GM18507 (cell line): ENCODE measurements around the gene IZUMO1R.
"Not testable (repeated sequence)": the region's sequence is repeated elsewhere in the genome, so short reads cannot be mapped to it uniquely, and the experiment has no call there.

Experiments
- DNase-seq: peaks from one replicate; pipeline ENCODE4 v3.0.0; 2011; ENCODE audit warnings: low read depth; ENCODE audit not compliant: insufficient read length; ENCODE audit errors: extremely low spot score
- FAIRE-seq: peaks from 2 replicates; lab custom pipeline; 2011; peaks lifted over from hg19 to GRCh38; lab: Jason Lieb, UNC

The IZUMO1R gene

GRCh38 chr11:94315664-94316063 lies 11.3 kb downstream of the IZUMO1R start:
- FAIRE-seq (no peak), DNase-seq (no peak)

GRCh38 chr11:94322501-94322900 lies 18.1 kb downstream of the IZUMO1R start:
- DNase-seq (no peak), FAIRE-seq (no peak)

DNA sequence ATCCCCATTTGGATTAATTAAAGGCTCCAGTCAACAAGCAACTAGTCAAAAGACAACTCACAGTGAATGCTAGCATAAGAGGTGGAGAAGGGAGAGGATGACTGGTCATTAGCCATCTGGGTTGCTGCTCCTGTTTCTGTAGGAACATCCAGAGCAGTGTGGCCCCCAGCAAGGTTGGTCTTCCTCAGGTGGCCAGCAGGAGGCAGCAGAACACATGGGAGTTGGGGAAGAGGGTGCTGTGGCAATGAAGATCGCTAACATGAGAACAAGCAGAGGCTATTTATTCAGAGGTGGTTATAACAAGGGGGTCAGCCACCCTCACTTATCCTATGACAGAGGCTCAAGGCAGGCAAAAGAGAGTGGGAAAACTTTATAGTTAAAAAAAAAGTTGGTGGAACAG lies 21.3 kb downstream of the IZUMO1R start:
- DNase-seq (peak; percentile 15), FAIRE-seq (peak; percentile 65)

- FAIRE-seq (no peak), DNase-seq (no peak)
These were observed 22.6 kb downstream of the IZUMO1R start for GRCh38 chr11:94326947-94327346.

DNA sequence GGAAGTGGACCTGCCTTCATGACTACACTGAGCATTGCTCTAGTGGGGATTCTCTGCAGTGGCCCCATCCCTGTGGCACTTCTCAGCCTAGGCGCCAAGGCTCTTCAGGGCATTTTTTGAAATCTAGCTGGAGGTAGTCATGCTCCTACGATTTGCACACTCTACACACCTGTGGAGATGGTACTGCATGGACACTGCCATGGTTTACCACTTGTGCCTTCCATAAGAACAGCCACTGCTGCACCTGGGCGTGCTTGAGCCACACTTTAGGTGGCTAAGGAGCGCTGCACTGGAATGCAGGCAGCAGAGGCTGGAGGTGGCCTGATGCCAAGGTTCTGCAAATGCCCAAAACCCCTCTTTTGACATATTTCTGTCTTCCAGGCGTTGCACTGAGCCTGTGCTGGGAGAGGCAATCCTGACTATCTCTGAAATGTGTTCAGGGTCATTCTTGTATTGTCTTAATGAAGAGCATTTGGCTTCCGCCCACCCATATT lies 24.3 kb downstream of the IZUMO1R start:
- FAIRE-seq (no peak), DNase-seq (no peak)

GRCh38 chr11:94329501-94329900 lies 25.1 kb downstream of the IZUMO1R start:
- DNase-seq, result no peak
- FAIRE-seq, result no peak

- FAIRE-seq, result no peak
- DNase-seq, result no peak
These were observed 26.4 kb downstream of the IZUMO1R start for GRCh38 chr11:94330789-94331188.

DNA sequence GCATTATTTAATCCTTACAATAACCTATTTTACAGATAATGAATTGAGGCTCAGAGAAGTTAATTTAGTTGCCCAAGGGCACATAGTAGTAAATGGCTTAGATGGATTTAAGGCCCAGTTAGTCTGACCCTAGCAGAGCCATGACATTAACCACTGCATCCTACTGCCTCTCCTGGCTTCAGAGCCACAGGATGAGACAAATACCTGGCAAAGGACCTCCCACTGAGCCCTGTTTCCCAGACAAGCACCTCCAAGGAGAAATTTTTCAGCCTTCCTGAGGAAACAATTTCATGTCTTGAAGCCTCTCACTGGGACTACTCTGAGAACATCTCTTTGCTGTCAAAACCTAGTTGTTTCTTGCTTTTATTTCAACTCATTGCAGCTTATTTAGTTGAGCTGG lies 28.4 kb downstream of the IZUMO1R start:
- FAIRE-seq (no peak), DNase-seq (no peak)

DNA sequence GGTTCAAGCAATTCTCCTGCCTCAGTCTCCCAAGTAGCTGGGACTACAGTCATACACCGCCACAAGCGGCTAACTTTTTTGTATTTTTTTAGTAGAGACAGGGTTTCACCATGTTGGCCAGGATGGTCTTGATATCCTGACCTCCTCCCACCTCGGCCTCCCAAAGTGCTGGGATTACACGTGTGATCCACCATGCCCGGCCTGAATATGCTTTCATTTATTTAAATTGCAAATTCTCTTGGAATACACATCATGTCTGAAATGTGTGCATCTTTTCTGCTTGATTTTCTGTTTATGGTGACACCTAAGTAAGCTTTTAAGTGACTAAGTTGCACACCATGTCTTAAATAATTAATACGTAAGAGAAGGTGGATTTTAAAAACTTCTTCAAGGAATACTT lies 31.7 kb downstream of the IZUMO1R start:
- DNase-seq, result no peak
- FAIRE-seq, result no peak

DNA sequence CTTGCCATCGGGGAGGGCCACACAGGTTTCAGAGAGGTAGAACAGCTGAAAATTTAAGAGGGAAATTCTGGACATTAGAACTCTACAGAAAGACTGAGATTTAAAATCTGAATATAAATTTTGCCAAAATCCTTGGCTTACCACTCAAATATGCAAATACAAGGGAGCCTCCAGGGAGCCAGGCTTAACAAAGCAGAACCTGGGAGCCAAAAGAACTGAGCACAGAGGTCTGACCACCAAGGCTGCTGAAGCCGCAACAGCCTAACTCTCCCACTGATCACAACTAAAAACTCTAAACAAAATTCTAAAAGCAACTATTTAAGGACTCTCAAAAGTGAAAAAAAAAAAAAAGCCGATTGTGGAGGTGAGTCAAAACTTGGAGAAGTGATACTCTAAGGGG lies 34.3 kb downstream of the IZUMO1R start:
- no peak for FAIRE-seq
- DNase-seq, result no peak

DNA sequence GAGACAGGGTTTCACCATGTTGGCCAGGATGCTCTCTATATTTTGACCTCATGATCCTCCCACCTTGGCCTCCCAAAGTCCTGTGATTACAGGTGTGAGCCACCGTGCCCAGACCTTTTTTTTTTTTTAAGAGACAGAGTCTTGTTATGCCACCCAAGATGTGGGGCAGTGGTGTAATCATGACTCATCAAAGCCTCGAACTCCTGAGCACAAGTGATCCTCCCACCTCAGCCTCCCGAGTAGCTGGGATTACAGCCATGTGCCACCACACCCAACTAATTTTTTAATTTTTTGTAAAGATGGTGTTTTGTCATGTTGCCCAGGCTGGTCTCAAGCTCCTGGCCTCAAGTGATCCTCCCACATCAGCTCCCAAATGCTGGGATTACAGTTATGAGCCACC lies 37.9 kb downstream of the IZUMO1R start:
- DNase-seq, result no peak
- no peak for FAIRE-seq

- no peak for DNase-seq
- FAIRE-seq, result no peak
These were observed 39.1 kb downstream of the IZUMO1R start for GRCh38 chr11:94343495-94343894.

- FAIRE-seq, DNase-seq: not testable (repeated sequence)
These were observed 41.9 kb downstream of the IZUMO1R start for GRCh38 chr11:94346311-94346710.

DNA sequence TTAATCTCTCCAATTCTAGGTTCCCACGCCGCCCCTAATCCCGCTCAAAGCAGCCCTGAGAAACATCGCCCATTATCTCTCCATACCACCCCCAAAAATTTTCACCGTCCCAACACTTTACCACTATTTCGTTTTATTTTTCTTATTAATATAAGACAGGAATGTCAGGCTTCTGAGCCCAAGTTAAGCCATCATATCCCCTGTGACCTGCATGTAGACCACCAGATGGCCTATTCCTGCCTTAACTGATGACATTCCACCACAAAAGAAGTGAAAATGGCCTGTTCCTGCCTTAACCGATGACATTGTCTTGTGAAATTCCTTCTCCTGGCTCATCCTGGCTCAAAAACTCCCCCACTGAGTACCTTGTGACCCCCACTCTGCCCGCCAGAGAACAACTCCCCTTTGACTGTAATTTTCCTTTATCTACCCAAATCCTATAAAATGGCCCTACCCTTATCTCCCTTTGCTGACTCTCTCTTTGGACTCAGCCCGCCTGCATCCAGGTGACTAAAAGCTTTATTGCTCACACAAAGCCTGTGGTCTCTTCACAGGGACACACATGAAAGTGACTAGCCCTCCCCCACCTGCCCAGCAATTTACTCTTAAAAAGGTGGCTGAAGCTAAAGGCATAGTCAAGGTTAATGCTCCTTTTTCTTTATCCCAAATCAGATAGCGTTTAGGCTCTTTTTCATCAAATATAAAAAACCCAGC lies 46.6 kb downstream of the IZUMO1R start:
- DNase-seq, FAIRE-seq: not testable (repeated sequence)
